LNCAP (cell line): ENCODE measurements around the gene YWHAB.

Source experiments
- TF ChIP-seq, protein P1 (sequence below): fragments of 450-650 bp; IDR thresholded peaks from 2 replicates; pipeline ENCODE4 v1.5.1; 2017; ENCODE audit warnings: mild to moderate bottlenecking

The YWHAB gene

DNA sequence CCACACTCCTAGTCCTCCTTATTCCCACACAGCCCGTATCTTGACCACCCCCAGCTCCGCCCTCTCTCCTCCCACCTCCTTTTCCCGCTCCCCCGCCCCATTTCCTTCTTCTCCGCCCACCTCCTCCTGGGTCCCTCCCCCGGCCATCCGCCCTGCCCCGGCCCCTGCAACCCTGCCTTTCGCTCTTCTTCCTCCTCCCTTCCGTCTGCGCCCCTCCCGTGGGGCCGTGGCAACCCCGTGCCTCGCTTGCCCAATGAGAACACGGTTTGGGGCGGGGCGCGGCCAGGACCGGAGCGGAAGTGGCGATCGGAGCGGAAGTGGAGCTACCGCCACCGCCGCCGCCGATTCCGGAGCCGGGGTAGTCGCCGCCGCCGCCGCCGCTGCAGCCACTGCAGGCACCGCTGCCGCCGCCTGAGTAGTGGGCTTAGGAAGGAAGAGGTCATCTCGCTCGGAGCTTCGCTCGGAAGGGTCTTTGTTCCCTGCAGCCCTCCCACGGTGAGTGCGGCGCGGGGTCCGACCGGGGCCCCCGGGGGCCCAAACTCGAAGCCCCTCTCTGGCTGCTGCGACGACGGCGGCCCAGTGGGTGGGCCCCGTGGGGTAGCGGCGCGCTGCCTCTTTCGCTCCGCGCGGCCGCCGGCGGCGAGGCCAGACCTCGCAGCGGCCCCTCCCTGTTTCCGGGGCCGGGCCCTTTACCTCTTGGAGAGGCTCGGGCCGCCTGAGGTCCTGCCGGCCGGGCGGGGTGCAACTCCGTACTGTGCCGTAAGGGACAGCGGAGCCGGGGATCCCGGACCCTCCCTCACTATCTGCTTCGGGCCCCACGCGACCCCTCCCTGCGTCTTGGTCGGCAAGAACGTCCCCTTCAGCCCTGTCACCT lies at the start of gene YWHAB:
Gene YWHAB (plus strand): TSS at position 314 of the 874 bp plus-strand sequence. CDS start 15,829 bp downstream, outside the sequence.
- TF ChIP-seq, protein P1, sequence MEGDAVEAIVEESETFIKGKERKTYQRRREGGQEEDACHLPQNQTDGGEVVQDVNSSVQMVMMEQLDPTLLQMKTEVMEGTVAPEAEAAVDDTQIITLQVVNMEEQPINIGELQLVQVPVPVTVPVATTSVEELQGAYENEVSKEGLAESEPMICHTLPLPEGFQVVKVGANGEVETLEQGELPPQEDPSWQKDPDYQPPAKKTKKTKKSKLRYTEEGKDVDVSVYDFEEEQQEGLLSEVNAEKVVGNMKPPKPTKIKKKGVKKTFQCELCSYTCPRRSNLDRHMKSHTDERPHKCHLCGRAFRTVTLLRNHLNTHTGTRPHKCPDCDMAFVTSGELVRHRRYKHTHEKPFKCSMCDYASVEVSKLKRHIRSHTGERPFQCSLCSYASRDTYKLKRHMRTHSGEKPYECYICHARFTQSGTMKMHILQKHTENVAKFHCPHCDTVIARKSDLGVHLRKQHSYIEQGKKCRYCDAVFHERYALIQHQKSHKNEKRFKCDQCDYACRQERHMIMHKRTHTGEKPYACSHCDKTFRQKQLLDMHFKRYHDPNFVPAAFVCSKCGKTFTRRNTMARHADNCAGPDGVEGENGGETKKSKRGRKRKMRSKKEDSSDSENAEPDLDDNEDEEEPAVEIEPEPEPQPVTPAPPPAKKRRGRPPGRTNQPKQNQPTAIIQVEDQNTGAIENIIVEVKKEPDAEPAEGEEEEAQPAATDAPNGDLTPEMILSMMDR = no peak

DNA sequence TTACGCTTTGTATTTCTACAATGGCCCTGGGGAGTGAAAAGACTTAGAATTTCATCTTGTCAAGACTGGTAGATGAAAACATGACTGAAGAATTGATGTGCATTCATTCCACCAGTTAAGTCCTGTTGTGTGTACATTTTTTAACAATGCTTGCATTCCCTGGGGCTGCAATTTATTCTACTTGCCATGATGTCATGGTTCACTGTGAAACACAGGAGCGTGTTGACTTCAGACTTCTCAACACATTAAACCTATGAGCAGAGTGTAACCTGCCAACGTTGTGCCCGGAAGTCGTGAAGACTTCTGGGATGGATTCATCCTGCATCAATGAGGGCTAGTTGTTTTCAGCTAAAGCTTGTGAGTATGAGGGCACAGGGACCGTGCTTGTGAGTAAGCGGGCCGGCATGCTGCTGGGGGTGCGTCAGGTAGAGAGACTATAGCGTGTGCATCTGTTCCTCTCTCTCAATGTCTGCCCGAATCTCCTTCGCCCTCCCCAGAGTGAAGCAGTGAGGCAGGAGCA lies 48.8 kb upstream of the YWHAB start:
- TF ChIP-seq, protein P1 = no peak

GRCh38 chr20:44837946-44838345 lies 47.6 kb upstream of the YWHAB start:
- TF ChIP-seq, protein P1 = no peak

DNA sequence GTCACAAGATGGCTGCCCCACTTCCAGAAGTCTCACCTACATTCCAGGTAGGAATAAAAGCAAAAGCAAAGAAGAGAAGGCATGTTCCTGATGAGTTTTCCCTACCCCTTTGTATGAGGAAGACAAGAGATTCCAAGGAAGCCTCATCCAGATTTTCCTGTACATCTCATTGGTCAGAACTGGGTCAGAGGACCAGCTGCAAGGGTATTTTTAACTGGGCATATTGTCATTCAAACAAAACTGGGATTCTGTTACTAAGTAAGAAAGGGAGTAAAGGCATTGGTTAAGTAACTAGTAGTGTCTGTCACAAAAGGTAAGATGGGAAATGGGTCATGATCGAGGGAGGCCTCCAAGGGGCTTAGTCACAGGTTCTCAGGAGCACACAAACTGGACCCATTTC lies 47.0 kb upstream of the YWHAB start:
- TF ChIP-seq, protein P1 = no peak

GRCh38 chr20:44839481-44839880 lies 46.0 kb upstream of the YWHAB start:
- TF ChIP-seq, protein P1 = no peak

GRCh38 chr20:44840826-44841225 lies 44.7 kb upstream of the YWHAB start:
- TF ChIP-seq, protein P1 = no peak

DNA sequence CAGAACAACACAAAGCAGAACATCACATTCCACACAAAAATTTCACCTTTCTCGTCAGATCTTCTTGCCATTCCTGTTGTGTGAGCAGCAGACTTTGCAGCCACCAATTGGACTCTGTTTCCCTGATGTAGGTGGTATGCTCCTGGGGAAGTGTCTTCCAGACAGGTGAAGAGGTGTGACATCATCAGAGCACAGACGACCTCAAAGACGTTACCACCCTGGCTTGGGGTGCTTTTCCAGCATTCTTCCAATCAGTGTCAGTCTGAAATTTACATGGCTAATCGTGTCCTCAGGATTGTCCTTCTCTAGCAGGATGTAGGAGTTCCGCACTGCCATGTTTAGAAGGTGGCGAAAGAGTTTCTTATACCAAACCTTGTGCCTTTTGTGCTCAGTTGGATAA lies 43.5 kb upstream of the YWHAB start:
- TF ChIP-seq, protein P1 = no peak
